A673 (cell line): ENCODE measurements around the gene CUX1.

Experiments
- EZH2 ChIP-seq: fragments of 200-600 bp; sonication (generic); IDR thresholded peaks from 2 replicates; pipeline ENCODE4 v1.6.1; 2017; ENCODE audit warnings: borderline replicate concordance, low read depth, mild to moderate bottlenecking, mixed read lengths, antibody characterized with exemption, low read length; ENCODE audit not compliant: poor library complexity, severe bottlenecking
- TF ChIP-seq, protein P1 (sequence below): fragments of 300-800, 200-600 bp; sonication (generic); conservative IDR thresholded peaks from 2 replicates; pipeline ENCODE4 v1.5.1; 2017; ENCODE audit warnings: low read depth, mild to moderate bottlenecking, antibody characterized with exemption, low read length, moderate library complexity, mixed read lengths

GRCh38 chr7:102227371-102227770 is 409.9 kb downstream of the CUX1 start:
- TF ChIP-seq, protein P1, sequence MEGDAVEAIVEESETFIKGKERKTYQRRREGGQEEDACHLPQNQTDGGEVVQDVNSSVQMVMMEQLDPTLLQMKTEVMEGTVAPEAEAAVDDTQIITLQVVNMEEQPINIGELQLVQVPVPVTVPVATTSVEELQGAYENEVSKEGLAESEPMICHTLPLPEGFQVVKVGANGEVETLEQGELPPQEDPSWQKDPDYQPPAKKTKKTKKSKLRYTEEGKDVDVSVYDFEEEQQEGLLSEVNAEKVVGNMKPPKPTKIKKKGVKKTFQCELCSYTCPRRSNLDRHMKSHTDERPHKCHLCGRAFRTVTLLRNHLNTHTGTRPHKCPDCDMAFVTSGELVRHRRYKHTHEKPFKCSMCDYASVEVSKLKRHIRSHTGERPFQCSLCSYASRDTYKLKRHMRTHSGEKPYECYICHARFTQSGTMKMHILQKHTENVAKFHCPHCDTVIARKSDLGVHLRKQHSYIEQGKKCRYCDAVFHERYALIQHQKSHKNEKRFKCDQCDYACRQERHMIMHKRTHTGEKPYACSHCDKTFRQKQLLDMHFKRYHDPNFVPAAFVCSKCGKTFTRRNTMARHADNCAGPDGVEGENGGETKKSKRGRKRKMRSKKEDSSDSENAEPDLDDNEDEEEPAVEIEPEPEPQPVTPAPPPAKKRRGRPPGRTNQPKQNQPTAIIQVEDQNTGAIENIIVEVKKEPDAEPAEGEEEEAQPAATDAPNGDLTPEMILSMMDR: no peak
- TF ChIP-seq EZH2: no peak
